Measurements from ENCODE around the gene TRAPPC10. TPM values are rescaled to one million over a fixed set of nuclear protein-coding genes. Genes with fewer than 3 reads are reported as not detected.

TRAPPC10 gene
- total and polyA plus RNA-seq, 7 donors, result 8.4 to 27.3 (median 19.6) TPM

DNA sequence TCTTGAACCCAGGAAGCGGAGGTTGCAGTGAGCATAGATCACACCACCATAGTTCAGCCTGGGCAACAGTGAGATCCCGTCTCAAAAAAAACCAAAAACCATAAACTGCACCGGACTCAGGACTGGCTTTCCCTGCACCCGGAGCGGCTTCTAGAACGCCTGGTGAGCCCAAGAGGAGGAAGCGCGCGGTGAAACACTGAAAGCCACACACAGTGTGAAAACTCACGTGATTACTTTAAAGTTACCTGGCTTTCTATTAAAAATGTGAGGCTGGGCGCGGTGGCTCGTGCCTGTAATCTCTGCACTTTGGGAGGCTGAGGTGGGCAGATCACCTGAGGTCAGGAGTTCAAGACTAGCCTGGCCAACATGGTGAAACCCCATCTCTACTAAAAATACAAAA, 7.0 kb upstream of the TRAPPC10 start:
- H3K4me1 ChIP-seq, result peaks cover 0 to 22% (median 16%) of the 10 kb centered on the region in 4 donors
- peak overlapping the region; percentile 48 to 87 (median 82) for H3K27ac ChIP-seq
- intact Hi-C loops (cut with DNase I), result no loop called here
- no peaks in the 10 kb centered on the region for H3K36me3 ChIP-seq
- no peak overlapping the region for H3K4me3 ChIP-seq
- H3K9me3 ChIP-seq, result no peaks in the 10 kb centered on the region
- H3K27me3 ChIP-seq, result no peaks in the 10 kb centered on the region
- TF ChIP-seq POLR2AphosphoS5 (IDR thresholded peaks at IDR 0.05) (no peak), EP300 (IDR thresholded peaks at IDR 0.05) (no peak), POLR2A (IDR thresholded peaks at IDR 0.05) (no peak)
- TF ChIP-seq, protein P1, sequence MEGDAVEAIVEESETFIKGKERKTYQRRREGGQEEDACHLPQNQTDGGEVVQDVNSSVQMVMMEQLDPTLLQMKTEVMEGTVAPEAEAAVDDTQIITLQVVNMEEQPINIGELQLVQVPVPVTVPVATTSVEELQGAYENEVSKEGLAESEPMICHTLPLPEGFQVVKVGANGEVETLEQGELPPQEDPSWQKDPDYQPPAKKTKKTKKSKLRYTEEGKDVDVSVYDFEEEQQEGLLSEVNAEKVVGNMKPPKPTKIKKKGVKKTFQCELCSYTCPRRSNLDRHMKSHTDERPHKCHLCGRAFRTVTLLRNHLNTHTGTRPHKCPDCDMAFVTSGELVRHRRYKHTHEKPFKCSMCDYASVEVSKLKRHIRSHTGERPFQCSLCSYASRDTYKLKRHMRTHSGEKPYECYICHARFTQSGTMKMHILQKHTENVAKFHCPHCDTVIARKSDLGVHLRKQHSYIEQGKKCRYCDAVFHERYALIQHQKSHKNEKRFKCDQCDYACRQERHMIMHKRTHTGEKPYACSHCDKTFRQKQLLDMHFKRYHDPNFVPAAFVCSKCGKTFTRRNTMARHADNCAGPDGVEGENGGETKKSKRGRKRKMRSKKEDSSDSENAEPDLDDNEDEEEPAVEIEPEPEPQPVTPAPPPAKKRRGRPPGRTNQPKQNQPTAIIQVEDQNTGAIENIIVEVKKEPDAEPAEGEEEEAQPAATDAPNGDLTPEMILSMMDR (IDR thresholded peaks at IDR 0.05), result no peak
- DNase-seq, result no peak
- 85 to 91% methylated on average over 13 of the region's 13 CpGs for WGBS, 2 donors

DNA sequence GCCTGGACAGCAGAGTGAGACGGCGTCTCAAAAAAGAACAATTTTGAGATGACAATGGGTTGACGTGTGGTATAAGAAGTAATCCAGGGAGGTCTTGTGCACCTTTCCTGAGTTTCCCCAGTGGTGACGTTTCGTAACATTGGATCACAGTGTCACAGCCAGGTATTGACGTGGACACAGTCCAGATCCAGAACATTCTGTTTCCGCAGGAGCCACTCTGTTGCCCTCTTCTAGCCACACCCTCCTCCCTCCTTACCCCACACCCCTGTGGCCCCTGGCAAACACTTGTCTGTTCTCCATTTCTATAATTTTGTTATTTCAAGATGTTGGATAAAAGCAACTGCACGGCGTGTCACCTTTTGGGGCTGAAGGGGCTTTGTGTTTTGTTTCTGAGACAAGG, 6.5 kb upstream of the TRAPPC10 start:
- no peak for TF ChIP-seq POLR2A (IDR thresholded peaks at IDR 0.05)
- no peak for TF ChIP-seq POLR2AphosphoS5 (IDR thresholded peaks at IDR 0.05)
- TF ChIP-seq, protein P1 (IDR thresholded peaks at IDR 0.05), result no peak
- TF ChIP-seq EP300 (IDR thresholded peaks at IDR 0.05), result no peak
- H3K4me1 ChIP-seq, result peaks cover 0 to 22% (median 16%) of the 10 kb centered on the region in 4 donors
- intact Hi-C loops (cut with DNase I), result no loop called here
- H3K4me3 ChIP-seq, result no peak overlapping the region
- H3K9me3 ChIP-seq, result no peaks in the 10 kb centered on the region
- no peaks in the 10 kb centered on the region for H3K27me3 ChIP-seq
- DNase-seq, result no peak
- H3K27ac ChIP-seq, result peak overlapping the region; percentile 48 to 87 (median 82)
- WGBS, 2 donors, result 87 to 91% methylated on average over 9 of the region's 9 CpGs
- H3K36me3 ChIP-seq, result no peaks in the 10 kb centered on the region

DNA sequence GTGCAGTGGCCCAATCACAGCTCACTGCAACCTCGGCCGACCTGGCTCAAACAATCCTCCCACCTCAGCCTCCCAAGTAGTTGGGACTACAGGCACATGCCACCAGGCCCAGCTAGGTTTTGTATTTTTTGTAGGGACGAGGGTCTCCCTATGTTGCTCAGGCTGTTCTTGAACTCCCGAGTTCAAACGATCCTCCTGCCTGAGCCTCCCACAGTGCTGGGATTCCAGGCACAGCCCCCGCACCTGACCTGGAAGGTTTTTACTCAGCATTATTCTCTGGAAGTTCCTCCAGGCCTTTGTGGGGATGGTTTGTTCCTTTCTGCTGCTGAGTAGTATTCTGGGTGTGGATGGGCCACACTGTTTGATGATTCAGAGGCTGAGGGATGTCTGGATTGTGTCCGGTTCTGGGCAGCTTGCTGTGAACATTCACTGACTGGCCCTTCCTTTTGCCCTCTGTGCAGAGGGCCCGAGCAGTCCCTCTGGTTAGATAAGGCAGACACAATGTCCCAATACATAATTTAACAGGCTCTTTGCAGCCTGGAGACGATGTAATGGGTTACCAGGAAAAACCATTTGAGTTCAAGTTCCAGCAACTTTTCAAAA, 6.0 kb upstream of the TRAPPC10 start:
- peak; percentile 84 for DNase-seq
- no peak overlapping the region for H3K4me3 ChIP-seq
- peak overlapping the region; percentile 48 to 87 (median 82) for H3K27ac ChIP-seq
- no peaks in the 10 kb centered on the region for H3K36me3 ChIP-seq
- TF ChIP-seq, protein P1 (IDR thresholded peaks at IDR 0.05), result no peak
- TF ChIP-seq POLR2AphosphoS5 (IDR thresholded peaks at IDR 0.05), result peak in 3 of 4 donors; percentile 62 to 81 (median 74)
- TF ChIP-seq EP300 (IDR thresholded peaks at IDR 0.05), result no peak
- TF ChIP-seq POLR2A (IDR thresholded peaks at IDR 0.05), result no peak
- WGBS, 2 donors, result 76 to 78% methylated on average over 9 of the region's 9 CpGs
- intact Hi-C loops (cut with DNase I), result no loop called here
- no peaks in the 10 kb centered on the region for H3K9me3 ChIP-seq
- no peaks in the 10 kb centered on the region for H3K27me3 ChIP-seq
- H3K4me1 ChIP-seq, result peaks cover 0 to 26% (median 17%) of the 10 kb centered on the region in 4 donors

DNA sequence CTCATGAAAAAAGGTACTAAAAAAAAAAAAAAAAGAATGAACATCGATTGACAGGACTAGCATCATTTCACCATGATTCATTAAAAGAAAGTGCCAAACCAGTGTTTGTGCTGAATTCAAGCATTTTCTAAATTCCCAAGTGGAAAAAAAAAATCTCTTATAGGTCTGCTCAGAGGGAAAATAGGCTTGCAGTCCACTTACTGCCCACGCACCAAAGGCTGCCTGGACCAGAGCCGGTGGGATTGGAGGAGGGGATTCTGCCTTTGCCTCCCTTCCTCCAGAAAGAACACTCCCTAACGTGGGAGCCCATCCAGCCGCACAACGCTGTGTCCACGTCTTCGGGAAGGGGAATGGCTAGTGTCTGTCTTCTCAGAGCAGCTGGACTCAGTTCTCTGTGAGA, 5.5 kb upstream of the TRAPPC10 start:
- TF ChIP-seq POLR2AphosphoS5 (IDR thresholded peaks at IDR 0.05), result no peak
- TF ChIP-seq EP300 (IDR thresholded peaks at IDR 0.05), result no peak
- TF ChIP-seq POLR2A (IDR thresholded peaks at IDR 0.05), result no peak
- TF ChIP-seq, protein P1 (IDR thresholded peaks at IDR 0.05), result no peak
- intact Hi-C loops (cut with DNase I), result no loop called here
- WGBS, 2 donors, result 84 to 89% methylated on average over 8 of the region's 8 CpGs

More for the DNA sequence above, 5.5 kb upstream of the TRAPPC10 start:
- Histone ChIP-seq H3K36me3 (no peaks in the 10 kb centered on the region), H3K4me3 (no peak overlapping the region), H3K27ac (peak overlapping the region; percentile 48 to 87 (median 82)), H3K4me1 (peaks cover 0 to 31% (median 20%) of the 10 kb centered on the region in 4 donors), H3K9me3 (no peaks in the 10 kb centered on the region), H3K27me3 (no peaks in the 10 kb centered on the region)
- DNase-seq, result no peak
